ENCODE data around the gene SORCS2.

Gene SORCS2

GRCh38 chr4:7687006-7687405 lies 494.7 kb downstream of the SORCS2 start:
- Histone ChIP-seq H3K4me3 (ENCODE audit: low read depth, low read length) (no peak overlapping the region), H3K27ac (no peak overlapping the region), H3K36me3 (replicated peaks) (no peaks in the 10 kb centered on the region), H3K27me3 (replicated peaks) (no peaks in the 10 kb centered on the region)
- in situ Hi-C loops (cut with HindIII; ENCODE audit: low pct_ligation_motif_present, low sequenced_read_pairs) = no loop called here
- DNase-seq = no peak
- TF ChIP-seq CTCF (IDR thresholded peaks at IDR 0.05; ENCODE audit: low read depth, low read length, missing control alignments) = no peak

GRCh38 chr4:7687796-7688195 lies 495.5 kb downstream of the SORCS2 start:
- Histone ChIP-seq H3K36me3 (replicated peaks) (no peaks in the 10 kb centered on the region), H3K27me3 (replicated peaks) (no peaks in the 10 kb centered on the region), H3K4me3 (ENCODE audit: low read depth, low read length) (no peak overlapping the region), H3K27ac (no peak overlapping the region)
- TF ChIP-seq CTCF (IDR thresholded peaks at IDR 0.05; ENCODE audit: low read depth, low read length, missing control alignments) = no peak
- in situ Hi-C loops (cut with HindIII; ENCODE audit: low pct_ligation_motif_present, low sequenced_read_pairs) = no loop called here
- no peak for DNase-seq

- no peak for DNase-seq
- no peaks in the 10 kb centered on the region for H3K27me3 ChIP-seq (replicated peaks)
- no peaks in the 10 kb centered on the region for H3K36me3 ChIP-seq (replicated peaks)
- in situ Hi-C loops (cut with HindIII; ENCODE audit: low pct_ligation_motif_present, low sequenced_read_pairs) = no loop called here
- H3K27ac ChIP-seq = no peak overlapping the region
- no peak overlapping the region for H3K4me3 ChIP-seq (ENCODE audit: low read depth, low read length)
- TF ChIP-seq CTCF (IDR thresholded peaks at IDR 0.05; ENCODE audit: low read depth, low read length, missing control alignments) = no peak
Observed at GRCh38 chr4:7689773-7690693, 497.7 kb downstream of the SORCS2 start.

GRCh38 chr4:7691061-7691460 lies 498.7 kb downstream of the SORCS2 start:
- Histone ChIP-seq H3K27ac (no peak overlapping the region), H3K27me3 (replicated peaks) (no peaks in the 10 kb centered on the region), H3K4me3 (ENCODE audit: low read depth, low read length) (no peak overlapping the region), H3K36me3 (replicated peaks) (no peaks in the 10 kb centered on the region)
- TF ChIP-seq CTCF (IDR thresholded peaks at IDR 0.05; ENCODE audit: low read depth, low read length, missing control alignments) = no peak
- no peak for DNase-seq
- in situ Hi-C loops (cut with HindIII; ENCODE audit: low pct_ligation_motif_present, low sequenced_read_pairs) = no loop called here

- in situ Hi-C loops (cut with HindIII; ENCODE audit: low pct_ligation_motif_present, low sequenced_read_pairs) = no loop called here
- TF ChIP-seq CTCF (IDR thresholded peaks at IDR 0.05; ENCODE audit: low read depth, low read length, missing control alignments) = no peak
- no peak for DNase-seq
Observed at GRCh38 chr4:7691982-7692381, 499.6 kb downstream of the SORCS2 start.

More at GRCh38 chr4:7691982-7692381, 499.6 kb downstream of the SORCS2 start:
- H3K36me3 ChIP-seq (replicated peaks) = no peaks in the 10 kb centered on the region
- H3K27ac ChIP-seq = no peak overlapping the region
- no peaks in the 10 kb centered on the region for H3K27me3 ChIP-seq (replicated peaks)
- H3K4me3 ChIP-seq (ENCODE audit: low read depth, low read length) = no peak overlapping the region

Data from brain microvascular endothelial cell (primary cell).